ENCODE data around the gene PDLIM5.

PDLIM5 gene

DNA sequence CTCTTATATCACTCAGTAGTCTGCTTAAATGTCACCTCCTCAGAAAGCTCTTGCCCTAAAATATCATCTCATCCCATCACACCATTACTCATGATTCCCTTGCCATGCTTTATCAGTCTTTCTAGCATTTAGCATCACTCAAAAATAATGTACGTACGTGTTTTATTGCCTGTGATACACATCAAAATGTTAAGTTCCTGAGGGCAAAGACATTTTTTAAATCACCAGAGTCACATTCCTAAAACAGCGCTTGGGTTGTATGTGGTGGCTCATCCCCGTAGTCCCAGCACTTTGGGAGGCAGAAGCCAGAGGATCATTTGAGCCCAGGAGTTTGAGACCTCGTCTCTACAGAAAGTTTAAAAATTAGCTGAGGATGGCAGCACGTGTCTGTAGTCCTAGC, 21.3 kb upstream of the PDLIM5 start:
- no peak for DNase-seq (ENCODE audit: low read depth, low spot score)
- TF ChIP-seq, protein P1, sequence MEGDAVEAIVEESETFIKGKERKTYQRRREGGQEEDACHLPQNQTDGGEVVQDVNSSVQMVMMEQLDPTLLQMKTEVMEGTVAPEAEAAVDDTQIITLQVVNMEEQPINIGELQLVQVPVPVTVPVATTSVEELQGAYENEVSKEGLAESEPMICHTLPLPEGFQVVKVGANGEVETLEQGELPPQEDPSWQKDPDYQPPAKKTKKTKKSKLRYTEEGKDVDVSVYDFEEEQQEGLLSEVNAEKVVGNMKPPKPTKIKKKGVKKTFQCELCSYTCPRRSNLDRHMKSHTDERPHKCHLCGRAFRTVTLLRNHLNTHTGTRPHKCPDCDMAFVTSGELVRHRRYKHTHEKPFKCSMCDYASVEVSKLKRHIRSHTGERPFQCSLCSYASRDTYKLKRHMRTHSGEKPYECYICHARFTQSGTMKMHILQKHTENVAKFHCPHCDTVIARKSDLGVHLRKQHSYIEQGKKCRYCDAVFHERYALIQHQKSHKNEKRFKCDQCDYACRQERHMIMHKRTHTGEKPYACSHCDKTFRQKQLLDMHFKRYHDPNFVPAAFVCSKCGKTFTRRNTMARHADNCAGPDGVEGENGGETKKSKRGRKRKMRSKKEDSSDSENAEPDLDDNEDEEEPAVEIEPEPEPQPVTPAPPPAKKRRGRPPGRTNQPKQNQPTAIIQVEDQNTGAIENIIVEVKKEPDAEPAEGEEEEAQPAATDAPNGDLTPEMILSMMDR (IDR thresholded peaks at IDR 0.05; ENCODE audit: insufficient read depth, low read length, missing control alignments): no peak
- no peak overlapping the region for H3K4me3 ChIP-seq (ENCODE audit: low read depth, low read length)
- CTCF ChIA-PET: interaction anchor here (2.1 to 3.1 kb wide), 2 partner anchors 19 to 23 kb away, joined by 4 to 9 read pairs; no protein-coding TSS in a partner anchor
- POLR2A ChIA-PET: no interaction called here

- DNase-seq (ENCODE audit: low read depth, low spot score): no peak
- H3K4me3 ChIP-seq (ENCODE audit: low read depth, low read length): no peak overlapping the region
- CTCF ChIA-PET: interaction anchor here (3.1 kb wide), 1 partner anchor 24 kb away, joined by 9 read pairs; no protein-coding TSS in a partner anchor
- POLR2A ChIA-PET: no interaction called here
- TF ChIP-seq, protein P1 (IDR thresholded peaks at IDR 0.05; ENCODE audit: insufficient read depth, low read length, missing control alignments): no peak
Observed at GRCh38 chr4:94431388-94431787, 20.4 kb upstream of the PDLIM5 start.

DNA sequence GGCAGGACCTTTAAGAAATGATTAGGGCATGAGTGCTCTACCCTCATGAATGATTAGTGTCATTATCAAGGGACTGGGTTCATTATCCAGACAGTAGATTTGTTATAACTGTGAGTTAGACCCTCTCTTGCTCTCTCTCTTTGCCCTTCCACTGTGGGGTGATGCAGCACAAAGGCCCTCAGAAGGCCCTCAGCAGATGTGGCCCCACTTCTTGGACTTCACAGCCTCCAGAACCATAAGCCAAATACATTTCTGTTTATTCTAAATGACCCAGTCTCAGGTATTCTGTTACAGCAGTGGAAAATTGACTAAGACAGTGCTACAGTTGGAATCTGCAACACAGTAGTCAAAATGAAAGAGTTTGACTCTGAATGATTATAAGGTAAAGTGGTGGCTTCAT, 17.2 kb upstream of the PDLIM5 start:
- no peak for DNase-seq (ENCODE audit: low read depth, low spot score)
- POLR2A ChIA-PET: no interaction called here
- CTCF ChIA-PET: no interaction called here
- TF ChIP-seq, protein P1 (IDR thresholded peaks at IDR 0.05; ENCODE audit: insufficient read depth, low read length, missing control alignments): no peak
- H3K4me3 ChIP-seq (ENCODE audit: low read depth, low read length): no peak overlapping the region

DNA sequence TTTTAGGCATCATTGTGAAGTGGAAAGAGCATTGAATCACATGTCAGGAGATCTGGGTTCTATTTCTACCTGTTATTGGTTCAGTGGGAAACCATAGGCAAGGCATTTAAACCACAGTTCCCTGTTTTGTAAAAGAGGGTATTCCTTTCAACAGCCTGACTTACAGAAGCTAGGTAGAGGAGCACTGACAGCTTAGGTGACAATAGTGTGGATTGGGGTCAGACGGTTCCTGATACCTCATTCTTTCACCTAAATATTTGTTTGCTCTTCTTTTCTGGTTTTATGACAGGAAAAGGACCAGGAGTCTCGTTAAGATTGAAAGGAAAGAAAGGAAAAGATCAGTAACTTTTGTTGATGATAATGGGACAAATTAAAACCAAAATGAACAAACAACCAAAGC, 15.9 kb upstream of the PDLIM5 start:
- DNase-seq (ENCODE audit: low read depth, low spot score): no peak
- no peak overlapping the region for H3K4me3 ChIP-seq (ENCODE audit: low read depth, low read length)
- ChIA-PET POLR2A (no interaction called here), CTCF (no interaction called here)
- TF ChIP-seq, protein P1 (IDR thresholded peaks at IDR 0.05; ENCODE audit: insufficient read depth, low read length, missing control alignments): no peak

DNA sequence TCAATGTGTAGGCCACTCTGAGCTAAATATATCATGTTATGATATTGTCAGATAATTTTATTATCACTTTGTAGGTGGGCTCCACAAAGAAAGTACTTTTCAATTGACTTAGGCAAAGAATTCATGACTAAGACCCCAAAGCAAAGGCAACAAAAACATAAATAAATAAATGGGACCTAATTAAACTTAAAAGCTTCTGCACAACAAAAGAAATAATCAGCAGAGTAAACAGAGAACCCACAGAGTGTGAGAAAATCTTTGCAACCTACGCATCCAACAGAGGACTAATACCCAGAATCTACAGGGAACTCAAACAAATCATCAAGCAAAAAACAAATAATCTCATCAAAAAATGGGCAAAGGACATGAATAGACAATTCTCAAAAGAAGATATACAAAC, 15.2 kb upstream of the PDLIM5 start:
- H3K4me3 ChIP-seq (ENCODE audit: low read depth, low read length): no peak overlapping the region
- ChIA-PET POLR2A (no interaction called here), CTCF (no interaction called here)
- no peak for DNase-seq (ENCODE audit: low read depth, low spot score)
- TF ChIP-seq, protein P1 (IDR thresholded peaks at IDR 0.05; ENCODE audit: insufficient read depth, low read length, missing control alignments): no peak

GRCh38 chr4:94439606-94440005, 12.1 kb upstream of the PDLIM5 start:
- DNase-seq (ENCODE audit: low read depth, low spot score): no peak
- H3K4me3 ChIP-seq (ENCODE audit: low read depth, low read length): no peak overlapping the region
- TF ChIP-seq, protein P1 (IDR thresholded peaks at IDR 0.05; ENCODE audit: insufficient read depth, low read length, missing control alignments): no peak
- ChIA-PET POLR2A (no interaction called here), CTCF (interaction anchor here (1.1 to 1.4 kb wide), 2 partner anchors 31 to 33 kb away, joined by 3 to 5 read pairs; no protein-coding TSS in a partner anchor)
